H1 (cell line): ENCODE data around the gene HSPA4L. TPM values are rescaled to one million over a fixed set of nuclear protein-coding genes. Genes with fewer than 3 reads are reported as not detected.

Experiments
- RAD21 ChIP-seq, 2 experiments: IDR thresholded peaks in 1 of 2; conservative IDR thresholded peaks in 1 of 2; 2 replicates each; pipeline ENCODE4 v1.6.1; 2011; ENCODE audit warnings: low read depth in 2 of 2, low read length in 2 of 2, improper control_type of control experiment in 1 of 2, inconsistent platforms in 1 of 2, mild to moderate bottlenecking in 1 of 2, moderate library complexity in 1 of 2
- TCF12 ChIP-seq: IDR thresholded peaks from 2 replicates; pipeline ENCODE4 v1.6.1; 2011; ENCODE audit warnings: low read depth, mild to moderate bottlenecking, low read length
- polyA plus RNA-seq, 7 experiments: library from polyadenylated mRNA; depleted of rRNA in 3 of 7; stranded (reverse) in 5 of 7; unstranded in 2 of 7; fragments of >200 nt in 5 of 7; fragments of 200-250 nt in 2 of 7; gene quantifications; 1 replicate in 5 of 7; 2 replicates in 1 of 7; 4 replicates in 1 of 7; pipeline versions ENCODE4 v1.2.1 to v1.2.3, GENCODE V29; 2011 to 2013; ENCODE audit warnings: missing spikeins in 2 of 7, mixed read lengths in 2 of 7
- total RNA-seq: library from RNA; stranded (reverse); fragmentation: NEBNext Ultra II Directional; extraction: Animal tissue kit (Norgen Biotek cat#: 25700); gene quantifications from 2 replicates; pipeline ENCODE4 v1.2.1, GENCODE V29; 2021

HSPA4L gene
- total and polyA plus RNA-seq, 2 of the 8 experiments (the other 6 are each of a cell fraction or from before 2014, with no cell fraction given), result 0.65 to 4.7 TPM

- TF ChIP-seq RAD21 (IDR thresholded peaks at IDR 0.05 in 1 of 2, conservative IDR thresholded peaks at IDR 0.05 in 1 of 2; ENCODE audit: low read depth in 2 of 2, low read length in 2 of 2) (no peak), TCF12 (no peak)
These were observed 9.3 kb downstream of the HSPA4L start (continued) for GRCh38 chr4:127791391-127791790.
